Caco-2 (cell line): Measurements from ENCODE around the gene MRPL27. TPM values are rescaled to one million over a fixed set of nuclear protein-coding genes. Genes with fewer than 3 reads are reported as not detected.

Experiments used
- BruUV-seq: library from RNA; stranded (reverse); fragments of 400-500 nt; replicated peaks from 2 replicates; lab custom pipeline; 2021; lab: Mats Ljungman, UMichigan
- CTCF ChIA-PET: fragments of 300-600 bp; sonication (Branson Sonifier 250); formaldehyde crosslinking; loops from one replicate; lab custom pipeline; 2022; ENCODE audit warnings: antibody characterized with exemption; lab: Charles Lee
- POLR2A ChIA-PET: fragments of 300-600 bp; sonication (Branson Sonifier 250); formaldehyde crosslinking; loops from one replicate; lab custom pipeline; 2022; ENCODE audit warnings: antibody characterized with exemption; lab: Charles Lee
- DNase-seq, 2 experiments: peaks; one replicate each; pipeline versions ENCODE4 v3.0.0 to v3.0.0-alpha.2; 2020 to 2022
- H3K27me3 ChIP-seq: replicated peaks from 2 replicates; pipeline ENCODE4 v1.6.0; 2011; ENCODE audit warnings: low read length; ENCODE audit not compliant: control insufficient read depth, insufficient read depth
- H3K36me3 ChIP-seq: 2 replicates; pipeline ENCODE4 v1.5.1; 2011; ENCODE audit warnings: low read length; ENCODE audit not compliant: control insufficient read depth, insufficient read depth
- H3K4me1 ChIP-seq: fragments of 250-450 bp; sonication (Bioruptor Pico); 2 replicates; pipeline ENCODE4 v1.5.1; 2020; ENCODE audit warnings: mild to moderate bottlenecking
- H3K4me3 ChIP-seq: 2 replicates; pipeline ENCODE4 v1.5.1; 2011; ENCODE audit warnings: low read depth, mild to moderate bottlenecking, control low read depth, low read length
- H3K9me3 ChIP-seq: fragments of 250-450 bp; sonication (Bioruptor Pico); 2 replicates; pipeline ENCODE4 v1.5.1; 2020; ENCODE audit warnings: mild to moderate bottlenecking, moderate library complexity
- H3K27ac Mint-ChIP-seq: one replicate; pipeline ENCODE4 v1.8.0; 2022; ENCODE audit warnings: mixed read lengths; ENCODE audit not compliant: unreplicated experiment
- H3K27me3 Mint-ChIP-seq: one replicate; pipeline ENCODE4 v1.8.0; 2022; ENCODE audit warnings: mixed read lengths; ENCODE audit not compliant: insufficient read depth, unreplicated experiment
- H3K36me3 Mint-ChIP-seq: one replicate; pipeline ENCODE4 v1.8.0; 2022; ENCODE audit warnings: mild to moderate bottlenecking, mixed read lengths; ENCODE audit not compliant: insufficient read depth, unreplicated experiment
- H3K4me1 Mint-ChIP-seq: one replicate; pipeline ENCODE4 v1.8.0; 2022; ENCODE audit warnings: low read depth, mixed read lengths; ENCODE audit not compliant: unreplicated experiment
- H3K4me3 Mint-ChIP-seq: one replicate; pipeline ENCODE4 v1.8.0; 2022; ENCODE audit warnings: mild to moderate bottlenecking, moderate library complexity, mixed read lengths; ENCODE audit not compliant: unreplicated experiment
- H3K9me3 Mint-ChIP-seq: one replicate; pipeline ENCODE4 v1.8.0; 2022; ENCODE audit warnings: mixed read lengths; ENCODE audit not compliant: unreplicated experiment
- CTCF ChIP-seq, 2 experiments: fragments of 200-600 bp in 1 of 2; IDR thresholded peaks; 1 replicate in 1 of 2; 2 replicates in 1 of 2; pipeline versions ENCODE4 v1.5.1 to v1.8.0; 2011 to 2022; ENCODE audit warnings: antibody characterized with exemption in 1 of 2, control low read depth in 1 of 2, inconsistent platforms in 1 of 2, low read depth in 1 of 2, low read length in 1 of 2, mild to moderate bottlenecking in 1 of 2, moderate library complexity in 1 of 2; ENCODE audit not compliant: insufficient read depth in 1 of 2, severe bottlenecking in 1 of 2, unreplicated experiment in 1 of 2
- intact Hi-C: fragments of 100-400 bp; cut with micrococcal nuclease; formaldehyde crosslinking; loops from one replicate; pipeline ENCODE4 v1.10.0; 2022; ENCODE audit not compliant: unreplicated experiment
- total RNA-seq: library from RNA; stranded (reverse); gene quantifications from 2 replicates; pipeline ENCODE4 v1.2.3, GENCODE V29; 2022

Gene MRPL27
- total RNA-seq, 1 experiment from 2014 or later: 196 TPM

DNA sequence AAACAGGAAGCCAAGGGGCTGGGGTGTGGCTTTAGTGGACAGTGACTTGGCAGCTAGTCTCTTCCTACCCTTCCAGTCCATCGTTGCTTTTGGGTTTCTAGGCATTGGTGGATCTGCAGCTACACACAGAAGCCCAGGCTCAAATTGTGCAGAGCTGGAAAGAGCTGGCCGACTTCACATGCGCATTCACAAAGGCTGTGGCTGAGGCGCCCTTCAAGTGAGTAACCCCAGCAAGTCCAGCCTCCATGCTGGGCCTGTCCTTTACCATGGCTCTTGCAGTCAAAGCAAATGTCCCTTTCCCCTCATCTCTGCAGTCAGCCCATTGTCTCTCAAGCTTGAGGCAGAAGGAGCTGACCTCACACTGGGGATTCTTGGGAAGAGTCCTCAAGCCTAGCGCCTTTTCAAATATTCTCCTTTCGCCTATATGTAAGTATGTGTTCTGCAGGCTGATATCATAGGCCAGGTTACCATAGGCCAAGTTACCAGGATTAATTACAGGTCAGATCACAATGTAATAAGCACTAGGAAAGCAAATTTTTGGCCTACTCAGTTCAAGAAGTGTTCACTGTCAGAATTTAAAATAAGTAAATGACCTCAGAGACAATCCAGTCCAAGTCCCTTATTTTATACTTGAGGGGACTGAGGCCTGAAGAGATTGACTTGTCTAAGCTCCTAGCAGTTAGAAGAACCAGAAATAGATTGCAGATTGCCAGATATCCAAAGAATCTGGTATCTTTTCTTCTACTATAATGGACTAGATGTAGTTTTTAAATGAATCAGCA, 6.6 kb upstream of the MRPL27 start:
- CTCF ChIA-PET: interaction anchor here (1.1 to 3.5 kb wide), 5 partner anchors 13 to 179 kb away, joined by 3 to 17 read pairs (median 5); partner anchors contain the start of genes COL1A1 and LRRC59
- TF ChIP-seq CTCF (IDR thresholded peaks at IDR 0.05; ENCODE audit: insufficient read depth in 1 of 2, low read depth in 1 of 2, low read length in 1 of 2, severe bottlenecking in 1 of 2, unreplicated experiment in 1 of 2): no peak

GRCh38 chr17:50375858-50376538, 3.0 kb upstream of the MRPL27 start:
- POLR2A ChIA-PET: no interaction called here
- no peaks in the 10 kb centered on the region for H3K9me3 Mint-ChIP-seq
- intact Hi-C loops: no loop called here
- H3K27me3 ChIP-seq: no peaks in the 10 kb centered on the region
- CTCF ChIA-PET: no interaction called here
- H3K4me3 ChIP-seq: no peak overlapping the region
- no peak overlapping the region for H3K27ac Mint-ChIP-seq
- H3K27me3 Mint-ChIP-seq: no peaks in the 10 kb centered on the region
- no peak for TF ChIP-seq CTCF (IDR thresholded peaks at IDR 0.05; ENCODE audit: insufficient read depth in 1 of 2, low read depth in 1 of 2, low read length in 1 of 2, severe bottlenecking in 1 of 2, unreplicated experiment in 1 of 2)
- H3K4me1 ChIP-seq: peaks cover 7% of the 10 kb centered on the region; the same call in 1 of the 2 replicates
- peaks cover 17% of the 10 kb centered on the region for H3K4me1 Mint-ChIP-seq
- H3K9me3 ChIP-seq: no peaks in the 10 kb centered on the region
- H3K4me3 Mint-ChIP-seq: no peak overlapping the region
- no TSS peak for BruUV-seq
- no peak for DNase-seq
- peaks cover 54% of the 10 kb centered on the region for H3K36me3 Mint-ChIP-seq
- H3K36me3 ChIP-seq: 0 out of 2 replicates have a peak, but pooled peaks cover 1% of the 10 kb centered on the region

More for the DNA sequence above, 6.6 kb upstream of the MRPL27 start:
- H3K9me3 Mint-ChIP-seq: no peaks in the 10 kb centered on the region
- POLR2A ChIA-PET: interaction anchor here (0.5 to 1.5 kb wide), 4 partner anchors 17 to 116 kb away, joined by 3 to 7 read pairs (median 4); partner anchors contain the start of gene LRRC59
- H3K9me3 ChIP-seq: no peaks in the 10 kb centered on the region
- peaks cover 67% of the 10 kb centered on the region for H3K36me3 Mint-ChIP-seq
- H3K4me3 Mint-ChIP-seq: no peak overlapping the region
- no peak overlapping the region for H3K4me3 ChIP-seq
- H3K4me1 ChIP-seq: no peaks in the 10 kb centered on the region
- H3K27ac Mint-ChIP-seq: no peak overlapping the region
- H3K27me3 Mint-ChIP-seq: no peaks in the 10 kb centered on the region
- H3K4me1 Mint-ChIP-seq: no peaks in the 10 kb centered on the region
- DNase-seq: no peak
- H3K36me3 ChIP-seq: peaks cover 7% of the 10 kb centered on the region
- BruUV-seq: no TSS peak
- intact Hi-C loops: no loop called here
- no peaks in the 10 kb centered on the region for H3K27me3 ChIP-seq

- no TSS peak for BruUV-seq
- H3K36me3 Mint-ChIP-seq: peaks cover 53% of the 10 kb centered on the region
- ChIA-PET CTCF (interaction anchor here (2.0 to 2.4 kb wide), 2 partner anchors 12 to 23 kb away, joined by 9 to 13 read pairs; partner anchors contain the start of gene LRRC59), POLR2A (interaction anchor here (0.8 to 1.3 kb wide), 3 partner anchors 12 to 24 kb away, joined by 3 to 5 read pairs (median 3); no protein-coding TSS in a partner anchor)
- Histone ChIP-seq H3K9me3 (no peaks in the 10 kb centered on the region), H3K27me3 (no peaks in the 10 kb centered on the region), H3K4me1 (peaks cover 7% of the 10 kb centered on the region; the same call in 1 of the 2 replicates), H3K4me3 (peak overlapping the region; percentile 52), H3K36me3 (peaks cover 9% of the 10 kb centered on the region)
- TF ChIP-seq CTCF (IDR thresholded peaks at IDR 0.05; ENCODE audit: insufficient read depth in 1 of 2, low read depth in 1 of 2, low read length in 1 of 2, severe bottlenecking in 1 of 2, unreplicated experiment in 1 of 2): no peak
- H3K4me1 Mint-ChIP-seq: peaks cover 17% of the 10 kb centered on the region
- intact Hi-C loops: loop anchor here (2.0 kb wide), 1 partner anchor 27 kb away; the partner anchor contains the start of gene XYLT2
- H3K27me3 Mint-ChIP-seq: no peaks in the 10 kb centered on the region
- DNase-seq: no peak
- H3K9me3 Mint-ChIP-seq: no peaks in the 10 kb centered on the region
- H3K27ac Mint-ChIP-seq: peak overlapping the region; percentile 98
- H3K4me3 Mint-ChIP-seq: peak overlapping the region; percentile 89
Measured at GRCh38 chr17:50373705-50374104, 721 bp upstream of the MRPL27 start.
